WI38 (cell line): ENCODE data around the gene AP5Z1.

ENCODE experiments used
- H3K4me3 ChIP-seq: 2 replicates; pipeline ENCODE4 v1.5.1; 2011; ENCODE audit warnings: low read depth, mild to moderate bottlenecking, control low read depth, low read length
- CTCF ChIP-seq: IDR thresholded peaks from 2 replicates; pipeline ENCODE4 v1.5.1; 2012; ENCODE audit warnings: low read depth, mild to moderate bottlenecking, control low read depth, low read length

Gene AP5Z1

GRCh38 chr7:4740796-4741195 lies 34.6 kb upstream of the AP5Z1 start:
- TF ChIP-seq CTCF = no peak
- no peak overlapping the region for H3K4me3 ChIP-seq

DNA sequence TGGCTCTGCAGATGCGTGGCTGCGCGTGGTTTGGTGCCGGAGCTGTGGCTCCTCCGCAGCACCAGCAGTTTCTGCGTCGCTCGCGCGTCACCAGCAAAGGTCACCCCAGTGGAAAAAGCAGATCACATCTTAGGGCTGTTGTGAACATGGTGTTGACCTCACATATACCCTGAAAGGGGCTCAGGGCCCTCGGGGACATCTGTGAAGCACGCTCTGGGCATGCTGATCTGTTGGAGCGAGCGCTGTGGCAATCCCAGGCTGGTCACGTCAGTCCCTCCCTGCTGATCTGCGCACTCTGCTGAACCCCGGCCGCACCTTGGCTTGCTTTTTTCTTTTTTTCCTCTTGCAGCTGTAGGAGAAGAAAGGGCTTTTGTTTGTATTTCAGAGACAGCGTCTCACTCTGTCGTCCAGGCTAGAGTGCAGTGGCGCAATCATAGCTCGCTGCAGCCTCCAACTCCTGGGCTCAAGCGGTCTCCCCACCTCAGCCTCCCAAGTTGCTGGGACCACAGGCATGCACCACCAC lies 33.3 kb upstream of the AP5Z1 start:
- TF ChIP-seq CTCF = no peak
- no peak overlapping the region for H3K4me3 ChIP-seq

DNA sequence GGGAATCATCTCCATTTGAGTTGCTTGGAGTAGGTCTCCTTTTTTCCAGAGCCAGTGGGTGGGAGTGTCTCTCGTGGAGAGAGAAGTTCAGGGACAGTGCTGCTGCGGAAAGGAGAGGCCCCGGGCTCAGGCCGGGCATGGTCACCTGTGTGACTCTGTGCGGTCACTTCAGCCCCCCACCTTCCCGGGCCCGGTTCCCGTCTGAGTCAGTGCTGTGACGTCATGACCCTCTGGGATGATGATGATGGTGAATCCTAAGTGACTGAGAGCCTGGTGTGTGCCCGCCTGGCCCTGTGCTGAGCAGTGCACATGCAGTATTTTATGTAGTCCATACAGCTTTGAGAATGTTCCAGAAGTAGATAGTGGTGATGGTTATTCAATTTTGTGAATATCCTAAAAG lies 32.6 kb upstream of the AP5Z1 start:
- H3K4me3 ChIP-seq = no peak overlapping the region
- TF ChIP-seq CTCF = no peak

GRCh38 chr7:4744391-4745264 lies 30.8 kb upstream of the AP5Z1 start:
- no peak for TF ChIP-seq CTCF
- peak overlapping the region; percentile 34; the same call in 1 of the 2 replicates for H3K4me3 ChIP-seq

GRCh38 chr7:4745265-4745919 lies 30.0 kb upstream of the AP5Z1 start:
- H3K4me3 ChIP-seq = peak overlapping the region; percentile 42
- no peak for TF ChIP-seq CTCF

- peak overlapping the region; percentile 42 for H3K4me3 ChIP-seq
- TF ChIP-seq CTCF = no peak
These were observed 29.2 kb upstream of the AP5Z1 start for GRCh38 chr7:4745971-4746919.
